Stomach (tissue), 4 donors: ENCODE results near the gene NEURL1B.

ENCODE experiments used
- CTCF ChIP-seq, 7 experiments: fragments of 450-650 bp in 4 of 7; fragments of 200-600 bp in 3 of 7; sonication (generic) in 3 of 7; IDR thresholded peaks; one replicate each; pipeline ENCODE4 v1.5.1; 2016 to 2019; ENCODE audit warnings: antibody characterized with exemption in 7 of 7, control low read depth in 2 of 7, mild to moderate bottlenecking in 1 of 7
- EP300 ChIP-seq: sonication (generic); formaldehyde crosslinking; IDR thresholded peaks from one replicate; pipeline ENCODE4 v1.6.1; 2017; ENCODE audit warnings: antibody characterized with exemption
- POLR2A ChIP-seq, 4 donors: fragments of 450-650 bp; IDR thresholded peaks; one replicate each; pipeline ENCODE4 v1.6.1; 2016; ENCODE audit warnings: antibody characterized with exemption in 4 of 4, control low read depth in 2 of 4, mild to moderate bottlenecking in 1 of 4, moderate library complexity in 1 of 4

GRCh38 chr5:172638209-172638768 is 2.8 kb upstream of the NEURL1B start:
- TF ChIP-seq CTCF (IDR thresholded peaks at IDR 0.05), result no peak
- no peak for TF ChIP-seq POLR2A (IDR thresholded peaks at IDR 0.05)
- no peak for TF ChIP-seq EP300
